ENCODE data around the gene EPS8. TPM values are rescaled to one million over a fixed set of nuclear protein-coding genes. Genes with fewer than 3 reads are reported as not detected.
A peak's percentile ranks its signal among the peaks of the same experiment; 100 is the strongest.

The EPS8 gene
- total and polyA plus RNA-seq, 8 donors: 9.1 to 287 (median 36.1) TPM

GRCh38 chr12:15706010-15706676 is 83.0 kb downstream of the EPS8 start:
- H3K36me3 ChIP-seq: no peaks in the 10 kb centered on the region
- H3K4me3 ChIP-seq: no peak overlapping the region
- no peaks in the 10 kb centered on the region for H3K9me3 ChIP-seq
- no peak for TF ChIP-seq POLR2AphosphoS5 (IDR thresholded peaks at IDR 0.05)
- TF ChIP-seq POLR2A (IDR thresholded peaks at IDR 0.05): no peak
- no peak for TF ChIP-seq CTCF (IDR thresholded peaks at IDR 0.05)
- no peak for TF ChIP-seq EP300 (IDR thresholded peaks at IDR 0.05)
- H3K4me1 ChIP-seq: peaks cover 6 to 51% (median 39%) of the 10 kb centered on the region in 4 donors
- peak overlapping the region in 1 of 5 donors; percentile 22 for H3K27ac ChIP-seq
- H3K27me3 ChIP-seq: no peaks in the 10 kb centered on the region
- peak; percentile 43 to 54 for DNase-seq
- WGBS, 5 donors: 41 to 70% (median 59%) methylated on average over 4 of the region's 4 CpGs
- intact Hi-C loops (cut with DNase I; ENCODE audit: low total_unique reads): no loop called here

- H3K36me3 ChIP-seq: no peaks in the 10 kb centered on the region
- H3K4me3 ChIP-seq: no peak overlapping the region
- H3K27me3 ChIP-seq: no peaks in the 10 kb centered on the region
- 29 to 59% (median 35%) methylated on average over 2 of the region's 2 CpGs for WGBS, 5 donors
- intact Hi-C loops (cut with DNase I; ENCODE audit: low total_unique reads): no loop called here
- no peak for DNase-seq
- H3K27ac ChIP-seq: peak overlapping the region in 1 of 5 donors; percentile 22
- no peak for TF ChIP-seq EP300 (IDR thresholded peaks at IDR 0.05)
- TF ChIP-seq CTCF (IDR thresholded peaks at IDR 0.05): no peak
- TF ChIP-seq POLR2AphosphoS5 (IDR thresholded peaks at IDR 0.05): no peak
- TF ChIP-seq POLR2A (IDR thresholded peaks at IDR 0.05): no peak
- H3K4me1 ChIP-seq: peaks cover 6 to 55% (median 41%) of the 10 kb centered on the region in 4 donors
- no peaks in the 10 kb centered on the region for H3K9me3 ChIP-seq
These were observed 83.6 kb downstream of the EPS8 start for GRCh38 chr12:15705606-15706005.

GRCh38 chr12:15702276-15702675 is 86.9 kb downstream of the EPS8 start:
- TF ChIP-seq CTCF (IDR thresholded peaks at IDR 0.05): no peak
- no peak for TF ChIP-seq POLR2AphosphoS5 (IDR thresholded peaks at IDR 0.05)
- no peak for TF ChIP-seq POLR2A (IDR thresholded peaks at IDR 0.05)
- no peak for TF ChIP-seq EP300 (IDR thresholded peaks at IDR 0.05)
- Histone ChIP-seq H3K36me3 (no peaks in the 10 kb centered on the region), H3K27ac (peak overlapping the region in 4 of 5 donors; percentile 27 to 76 (median 52)), H3K4me1 (peaks cover 14 to 73% (median 39%) of the 10 kb centered on the region in 4 donors), H3K9me3 (no peaks in the 10 kb centered on the region), H3K4me3 (no peak overlapping the region), H3K27me3 (no peaks in the 10 kb centered on the region)
- no peak for DNase-seq
- intact Hi-C loops (cut with DNase I; ENCODE audit: low total_unique reads): no loop called here
- WGBS, 5 donors: 73 to 88% (median 82%) methylated on average over 2 of the region's 2 CpGs

GRCh38 chr12:15701631-15702156 is 87.5 kb downstream of the EPS8 start:
- H3K4me1 ChIP-seq: peaks cover 14 to 71% (median 37%) of the 10 kb centered on the region in 4 donors
- no peaks in the 10 kb centered on the region for H3K36me3 ChIP-seq
- no peaks in the 10 kb centered on the region for H3K27me3 ChIP-seq
- H3K9me3 ChIP-seq: no peaks in the 10 kb centered on the region
- H3K27ac ChIP-seq: peak overlapping the region in 4 of 5 donors; percentile 27 to 76 (median 52)
- DNase-seq: no peak
- no peak overlapping the region for H3K4me3 ChIP-seq
- TF ChIP-seq POLR2AphosphoS5 (IDR thresholded peaks at IDR 0.05) (no peak), POLR2A (IDR thresholded peaks at IDR 0.05) (no peak), EP300 (IDR thresholded peaks at IDR 0.05) (no peak), CTCF (IDR thresholded peaks at IDR 0.05) (no peak)
- intact Hi-C loops (cut with DNase I; ENCODE audit: low total_unique reads): no loop called here
- 29 to 49% (median 42%) methylated on average over 3 of the region's 3 CpGs for WGBS, 5 donors

Measured in stomach (tissue), 9 donors.